Measurements from ENCODE around the gene GPX6.

The GPX6 gene

DNA sequence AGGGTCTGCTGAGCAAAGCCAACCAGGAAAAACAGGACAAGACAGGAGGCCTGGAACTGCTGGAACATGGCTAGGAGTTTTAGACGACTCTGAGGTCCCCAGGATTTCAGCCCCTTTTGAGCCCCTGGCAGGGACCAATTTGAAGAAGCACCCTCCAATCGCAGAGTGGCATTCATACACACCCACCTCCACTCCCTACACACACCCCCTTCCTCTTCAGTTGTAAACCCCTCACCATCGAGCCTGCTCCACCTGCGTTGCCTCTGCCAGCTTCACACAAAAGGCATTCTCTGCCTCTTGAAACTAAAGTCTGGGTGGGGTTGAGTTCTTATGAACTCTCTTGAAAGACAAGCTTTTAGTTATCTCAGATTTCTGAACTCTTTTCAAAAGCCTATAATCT lies at the start of gene GPX6:
TSS of gene GPX6 (minus strand) at position 118 of the 400 bp plus-strand sequence. CDS start at position 68, 50 bp downstream.
- H3K4me3 ChIP-seq (ENCODE audit: low read depth, low read length) = no peak within 1 kb of the TSS
- ChIA-PET POLR2A (no interaction called here), CTCF (no interaction called here)
- DNase-seq (ENCODE audit: low read depth, low spot score) = no peak
- TF ChIP-seq, protein P1, sequence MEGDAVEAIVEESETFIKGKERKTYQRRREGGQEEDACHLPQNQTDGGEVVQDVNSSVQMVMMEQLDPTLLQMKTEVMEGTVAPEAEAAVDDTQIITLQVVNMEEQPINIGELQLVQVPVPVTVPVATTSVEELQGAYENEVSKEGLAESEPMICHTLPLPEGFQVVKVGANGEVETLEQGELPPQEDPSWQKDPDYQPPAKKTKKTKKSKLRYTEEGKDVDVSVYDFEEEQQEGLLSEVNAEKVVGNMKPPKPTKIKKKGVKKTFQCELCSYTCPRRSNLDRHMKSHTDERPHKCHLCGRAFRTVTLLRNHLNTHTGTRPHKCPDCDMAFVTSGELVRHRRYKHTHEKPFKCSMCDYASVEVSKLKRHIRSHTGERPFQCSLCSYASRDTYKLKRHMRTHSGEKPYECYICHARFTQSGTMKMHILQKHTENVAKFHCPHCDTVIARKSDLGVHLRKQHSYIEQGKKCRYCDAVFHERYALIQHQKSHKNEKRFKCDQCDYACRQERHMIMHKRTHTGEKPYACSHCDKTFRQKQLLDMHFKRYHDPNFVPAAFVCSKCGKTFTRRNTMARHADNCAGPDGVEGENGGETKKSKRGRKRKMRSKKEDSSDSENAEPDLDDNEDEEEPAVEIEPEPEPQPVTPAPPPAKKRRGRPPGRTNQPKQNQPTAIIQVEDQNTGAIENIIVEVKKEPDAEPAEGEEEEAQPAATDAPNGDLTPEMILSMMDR (IDR thresholded peaks at IDR 0.05; ENCODE audit: insufficient read depth, low read length, missing control alignments) = no peak

GRCh38 chr6:28563430-28564095 lies 48.0 kb upstream of the GPX6 start:
- TF ChIP-seq, protein P1 (IDR thresholded peaks at IDR 0.05; ENCODE audit: insufficient read depth, low read length, missing control alignments) = no peak
- DNase-seq (ENCODE audit: low read depth, low spot score) = no peak
- CTCF ChIA-PET = no interaction called here
- H3K4me3 ChIP-seq (ENCODE audit: low read depth, low read length) = no peak overlapping the region
- POLR2A ChIA-PET = no interaction called here

DNA sequence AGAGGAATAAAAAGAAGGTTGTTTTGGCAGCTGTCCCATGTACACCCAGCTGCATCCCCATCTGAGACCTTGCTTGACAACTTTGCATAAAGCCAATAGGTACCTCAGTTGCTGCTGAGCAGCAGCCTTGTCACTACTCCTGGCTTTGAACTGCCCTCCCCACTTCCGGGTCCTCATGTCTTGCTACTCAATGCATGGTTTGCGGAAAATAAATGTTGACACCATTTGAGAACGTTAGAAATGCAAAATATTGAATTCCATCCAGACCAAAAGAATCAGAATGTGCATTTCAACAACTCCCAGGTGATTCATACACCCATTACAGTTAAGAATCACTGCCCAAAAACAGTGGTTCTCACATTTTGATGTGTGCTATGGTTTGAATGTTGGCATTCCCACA lies 43.0 kb upstream of the GPX6 start:
- no peak for DNase-seq (ENCODE audit: low read depth, low spot score)
- TF ChIP-seq, protein P1 (IDR thresholded peaks at IDR 0.05; ENCODE audit: insufficient read depth, low read length, missing control alignments) = no peak
- H3K4me3 ChIP-seq (ENCODE audit: low read depth, low read length) = no peak overlapping the region
- POLR2A ChIA-PET = no interaction called here
- CTCF ChIA-PET = no interaction called here

- TF ChIP-seq, protein P1 (IDR thresholded peaks at IDR 0.05; ENCODE audit: insufficient read depth, low read length, missing control alignments) = no peak
- no peak for DNase-seq (ENCODE audit: low read depth, low spot score)
- H3K4me3 ChIP-seq (ENCODE audit: low read depth, low read length) = no peak overlapping the region
- CTCF ChIA-PET = no interaction called here
- POLR2A ChIA-PET = no interaction called here
These were observed 39.5 kb upstream of the GPX6 start for GRCh38 chr6:28555136-28555535.

GRCh38 chr6:28553986-28554881 lies 38.6 kb upstream of the GPX6 start:
- DNase-seq (ENCODE audit: low read depth, low spot score) = no peak
- H3K4me3 ChIP-seq (ENCODE audit: low read depth, low read length) = no peak overlapping the region
- TF ChIP-seq, protein P1 (IDR thresholded peaks at IDR 0.05; ENCODE audit: insufficient read depth, low read length, missing control alignments) = no peak
- ChIA-PET POLR2A (no interaction called here), CTCF (no interaction called here)

DNA sequence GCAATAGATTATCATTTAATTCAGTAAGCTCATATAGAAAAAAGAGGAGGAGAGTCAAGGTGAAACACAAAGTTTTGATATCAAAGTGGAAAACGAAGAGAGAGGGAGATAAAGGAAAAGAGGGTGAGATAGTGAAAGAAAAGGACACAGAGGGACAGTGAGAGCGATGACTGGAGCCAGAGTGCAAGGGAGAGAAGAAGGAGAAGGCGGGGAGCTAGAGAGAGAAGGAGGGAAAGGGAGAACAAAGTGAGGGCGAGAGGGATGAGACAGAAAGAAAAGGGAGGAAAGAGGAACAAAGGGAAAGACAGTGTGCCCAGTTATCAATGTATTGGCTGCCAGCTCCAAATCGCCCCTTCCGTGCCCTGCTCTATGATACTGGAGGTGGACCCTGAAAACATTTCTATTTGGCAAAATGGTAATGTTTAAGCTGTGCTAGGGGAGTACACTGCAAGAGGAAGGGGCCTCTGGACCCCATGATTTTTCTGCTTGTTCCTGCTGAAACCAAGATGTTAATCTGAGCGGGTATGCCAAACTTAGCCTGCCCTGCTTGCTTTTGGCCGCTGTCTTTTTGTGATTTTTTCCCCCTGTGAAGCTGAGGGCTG lies 37.9 kb upstream of the GPX6 start:
- ChIA-PET POLR2A (no interaction called here), CTCF (no interaction called here)
- H3K4me3 ChIP-seq (ENCODE audit: low read depth, low read length) = no peak overlapping the region
- DNase-seq (ENCODE audit: low read depth, low spot score) = no peak
- TF ChIP-seq, protein P1 (IDR thresholded peaks at IDR 0.05; ENCODE audit: insufficient read depth, low read length, missing control alignments) = no peak
